NCI-H2081 treated with DMSO at 0.1 percent for 48 hours (cell line): ENCODE measurements around the gene VAPA.
"Not testable (repeated sequence)": the region's sequence is repeated elsewhere in the genome, so short reads cannot be mapped to it uniquely, and the experiment has no call there.

Experiments used
- DNase-seq: peaks from one replicate; lab custom pipeline; 2025; lab: John Stamatoyannopoulos, UW

The VAPA gene

DNA sequence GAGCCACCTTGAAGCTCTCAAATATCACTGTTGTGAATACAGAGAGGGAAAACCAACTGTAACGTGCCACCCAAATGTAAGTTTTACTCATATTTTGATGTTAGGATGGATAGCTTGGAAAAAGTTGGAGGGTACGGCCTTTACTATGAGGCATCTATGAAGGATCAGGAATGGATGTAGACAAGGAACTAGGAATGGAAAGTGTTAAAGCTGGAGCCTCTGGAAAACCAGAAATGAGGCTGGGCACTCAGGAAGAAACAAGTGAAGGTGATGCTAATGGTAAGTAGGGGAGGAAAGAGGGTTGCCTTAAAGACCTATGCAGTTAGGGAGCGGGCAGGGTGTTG is 27.8 kb upstream of the VAPA start:
- DNase-seq, result no peak

DNA sequence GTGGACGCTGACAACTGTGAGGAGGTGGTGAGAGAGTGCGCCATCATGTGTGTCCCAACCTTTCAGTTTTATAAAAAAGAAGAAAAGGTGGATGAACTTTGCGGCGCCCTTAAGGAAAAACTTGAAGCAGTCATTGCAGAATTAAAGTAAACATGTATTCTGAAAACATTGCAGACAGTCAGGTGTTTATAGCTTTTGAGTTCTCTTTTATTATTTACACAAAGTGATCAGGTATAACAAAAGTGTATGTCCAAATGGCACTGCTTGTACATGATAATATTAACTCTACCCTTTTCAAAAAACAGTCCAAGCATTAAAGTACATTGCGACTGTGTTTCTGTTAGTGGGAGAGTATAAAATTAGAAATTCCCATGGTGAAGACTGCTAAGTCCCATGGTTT is 25.8 kb upstream of the VAPA start:
- no peak for DNase-seq

DNA sequence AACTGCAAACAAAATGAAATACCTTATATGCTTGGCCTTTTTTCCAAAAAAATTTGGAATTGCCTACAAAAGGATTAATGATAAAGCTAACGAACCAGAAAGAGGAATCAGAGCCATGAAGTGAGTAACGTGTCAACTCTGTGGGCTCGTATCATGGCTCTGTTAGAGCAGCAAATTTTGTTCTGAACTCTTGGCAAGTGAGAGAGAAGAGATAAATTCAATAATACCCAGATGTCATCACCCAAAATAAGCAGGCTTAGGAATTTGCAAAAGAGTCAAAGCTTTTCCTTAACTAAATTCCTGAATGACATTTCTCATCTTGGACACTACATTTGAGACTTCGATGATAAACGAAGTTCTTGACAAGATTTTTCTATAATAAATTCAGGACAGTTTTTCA is 23.6 kb upstream of the VAPA start:
- DNase-seq, result no peak

DNA sequence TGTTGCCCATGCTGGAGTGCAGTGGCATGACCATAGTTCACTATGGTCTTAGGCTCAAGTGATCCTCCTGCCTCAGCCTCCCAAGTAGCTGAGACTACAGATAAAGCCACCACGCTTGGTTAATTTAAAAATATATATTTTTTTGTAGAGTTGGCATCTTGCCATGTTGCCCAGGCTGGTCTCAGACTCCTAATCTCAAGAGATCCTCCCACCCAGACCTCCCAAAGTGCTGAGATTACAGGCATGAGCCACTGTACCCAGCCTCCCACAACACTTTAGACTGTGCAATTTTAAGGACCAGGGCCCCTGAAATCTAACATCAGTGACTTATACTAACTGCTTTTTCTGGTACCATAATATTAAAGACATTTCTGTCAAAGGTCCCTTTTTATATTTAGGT is 22.9 kb upstream of the VAPA start:
- no peak for DNase-seq

DNA sequence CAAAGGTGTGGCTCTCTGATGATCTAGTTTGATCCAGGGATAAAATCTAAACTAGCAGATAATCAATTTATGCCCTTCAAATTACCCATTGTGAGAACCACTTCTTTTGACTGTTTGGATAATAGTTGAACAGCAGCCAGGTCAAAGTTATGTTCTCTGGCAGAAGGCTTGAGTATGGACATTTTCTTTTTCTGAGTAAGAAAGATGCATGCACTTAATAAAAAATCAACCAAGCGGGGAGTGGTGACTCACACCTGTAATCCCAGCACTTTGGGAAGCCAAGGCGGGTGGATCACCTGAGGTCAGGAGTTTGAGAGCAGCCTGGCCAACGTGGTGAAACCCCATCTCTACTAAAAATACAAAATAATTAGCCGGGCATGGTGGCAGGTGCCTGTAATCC is 22.3 kb upstream of the VAPA start:
- not testable (repeated sequence) for DNase-seq

DNA sequence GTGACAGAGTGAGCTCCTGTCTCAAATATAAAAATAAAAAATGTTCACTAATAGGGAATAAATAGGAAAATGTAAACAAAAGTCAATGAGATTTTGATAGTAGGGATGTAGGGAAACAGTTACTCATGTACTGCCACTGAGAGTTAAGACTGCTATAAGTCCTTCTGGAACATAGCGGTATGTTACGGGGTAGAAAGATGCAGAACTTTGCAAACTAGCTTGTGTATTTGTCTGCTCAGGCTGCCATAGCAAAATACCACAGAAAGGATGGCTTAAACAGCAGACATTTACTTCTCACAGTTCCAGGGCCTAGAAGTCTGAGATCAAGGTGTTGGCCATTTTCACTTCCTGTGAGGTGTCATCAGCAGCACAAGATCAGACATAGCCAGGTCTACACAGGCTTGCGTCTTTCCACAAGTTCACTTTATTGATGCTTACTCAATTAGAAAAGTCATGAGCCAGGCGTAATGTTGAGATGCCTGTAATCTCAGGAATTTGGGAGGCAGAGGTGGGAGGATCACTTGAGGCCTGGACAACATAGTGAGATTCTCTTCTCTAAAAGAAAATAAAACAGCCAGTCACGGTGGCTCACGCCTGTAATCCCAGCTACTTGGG is 19.3 kb upstream of the VAPA start:
- no peak for DNase-seq

DNA sequence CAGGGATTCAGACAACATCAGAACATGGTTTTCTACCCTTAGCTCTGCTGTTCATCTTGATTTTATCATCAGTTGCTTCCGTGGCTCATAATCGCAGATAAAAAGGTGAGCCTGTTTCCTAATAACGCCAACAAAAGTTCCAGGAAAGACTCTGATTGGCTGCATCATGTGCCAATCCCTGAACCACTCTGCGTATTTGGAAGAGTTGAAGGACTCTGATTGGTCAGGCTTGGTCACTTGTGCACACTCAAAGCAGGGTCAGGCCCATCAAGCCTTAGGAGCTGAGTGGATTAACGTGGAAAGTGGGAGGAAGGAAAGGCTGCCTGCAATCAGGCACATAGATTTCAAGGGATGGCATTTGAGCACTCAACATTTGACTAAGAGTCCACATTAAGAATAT is 16.7 kb upstream of the VAPA start:
- no peak for DNase-seq

DNA sequence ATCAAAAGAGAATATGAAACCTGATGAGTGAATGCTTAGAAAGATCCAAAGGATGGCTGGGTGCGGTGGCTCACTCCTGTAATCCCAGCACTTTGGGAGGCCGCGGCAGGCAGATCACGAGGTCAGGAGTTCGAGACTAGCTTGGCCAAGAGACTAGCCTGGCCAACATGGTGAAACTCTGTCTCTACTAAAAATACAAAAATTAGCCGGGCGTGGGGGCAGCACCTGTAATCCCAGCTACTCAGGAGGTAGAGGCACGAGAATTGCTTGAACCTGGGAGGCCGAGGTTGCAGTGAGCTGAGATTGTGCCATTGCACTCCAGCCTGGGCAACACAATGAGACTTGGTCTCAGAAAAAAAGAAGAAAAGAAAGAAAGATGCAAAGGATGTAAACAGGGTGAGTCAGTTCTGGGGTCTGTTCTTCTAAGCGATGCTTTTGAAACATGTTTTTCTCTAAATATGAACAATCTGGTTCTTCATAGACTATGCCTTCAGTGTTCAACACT is 16.0 kb upstream of the VAPA start:
- DNase-seq, result not testable (repeated sequence)

DNA sequence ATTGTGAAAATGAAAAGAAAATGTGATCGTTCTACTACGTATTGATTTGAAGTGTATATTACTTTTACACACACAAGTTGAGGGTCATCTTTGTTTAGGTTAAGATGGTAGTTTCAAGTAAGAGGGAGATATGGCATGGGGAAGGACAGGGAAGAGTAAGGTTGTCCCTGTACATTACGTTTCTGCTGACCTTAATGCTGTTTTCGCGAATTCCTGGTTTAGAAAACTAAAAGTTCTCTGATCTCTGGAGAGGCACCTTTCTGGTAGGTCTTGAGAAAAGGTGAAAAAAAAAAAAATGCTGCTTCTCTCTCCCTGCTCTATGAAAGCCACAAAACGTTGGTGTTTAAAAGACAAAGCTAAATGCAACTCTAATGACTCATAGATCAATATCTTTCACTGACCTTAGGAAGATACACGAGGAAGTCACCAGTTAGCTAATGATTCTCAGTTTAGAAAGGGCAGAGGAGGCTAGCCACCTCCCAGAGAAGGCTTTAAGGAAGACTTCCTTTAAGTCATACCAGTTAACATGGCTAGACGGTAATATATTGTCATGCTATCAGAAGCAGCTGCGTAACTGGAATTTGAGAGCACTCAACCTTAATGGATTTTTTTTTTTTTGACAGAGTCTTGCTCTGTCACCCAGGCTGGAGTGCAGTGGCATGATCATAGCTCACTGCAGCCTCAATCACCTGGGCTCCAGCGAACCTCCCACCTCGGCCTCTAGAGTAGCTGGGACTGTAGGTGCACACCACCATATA is 14.8 kb upstream of the VAPA start:
- no peak for DNase-seq

DNA sequence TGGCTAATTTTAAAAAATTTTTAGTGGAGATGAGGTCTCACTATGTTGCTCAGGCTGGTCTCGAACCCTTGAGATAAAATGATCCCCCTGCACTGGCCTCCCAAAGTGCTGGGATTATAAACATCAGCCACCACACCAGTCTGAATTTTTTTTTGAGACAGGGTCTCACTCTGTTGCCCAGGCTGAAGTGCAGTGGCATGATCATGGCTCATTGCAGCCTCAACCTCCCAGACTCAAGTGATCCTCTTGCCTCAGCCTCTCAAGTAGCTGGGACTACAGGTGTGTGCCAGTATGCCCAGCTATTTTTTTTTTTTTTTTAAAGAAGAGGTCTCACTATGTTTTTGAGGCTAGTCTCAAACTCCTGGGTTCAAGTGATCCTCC is 14.3 kb upstream of the VAPA start:
- not testable (repeated sequence) for DNase-seq

DNA sequence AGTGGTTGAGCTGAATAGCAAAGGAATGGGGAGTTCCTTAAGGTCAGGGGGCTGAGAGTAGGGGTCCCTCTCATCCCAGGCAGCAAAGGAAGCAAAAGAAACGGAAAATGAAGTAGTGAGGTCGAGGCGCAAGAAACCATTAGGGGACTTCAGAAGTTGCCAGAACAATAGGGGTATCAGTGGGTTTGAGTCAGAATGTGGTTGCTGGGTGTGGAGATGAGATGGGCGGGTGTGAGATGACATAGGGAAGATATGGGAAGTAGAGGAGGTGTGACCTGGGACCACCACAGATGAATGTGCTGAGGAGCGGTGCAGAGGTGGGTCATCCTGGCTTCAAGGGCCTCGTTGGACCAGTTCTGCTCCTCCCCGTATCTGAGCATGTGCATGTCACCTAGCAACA is 13.1 kb upstream of the VAPA start:
- no peak for DNase-seq

DNA sequence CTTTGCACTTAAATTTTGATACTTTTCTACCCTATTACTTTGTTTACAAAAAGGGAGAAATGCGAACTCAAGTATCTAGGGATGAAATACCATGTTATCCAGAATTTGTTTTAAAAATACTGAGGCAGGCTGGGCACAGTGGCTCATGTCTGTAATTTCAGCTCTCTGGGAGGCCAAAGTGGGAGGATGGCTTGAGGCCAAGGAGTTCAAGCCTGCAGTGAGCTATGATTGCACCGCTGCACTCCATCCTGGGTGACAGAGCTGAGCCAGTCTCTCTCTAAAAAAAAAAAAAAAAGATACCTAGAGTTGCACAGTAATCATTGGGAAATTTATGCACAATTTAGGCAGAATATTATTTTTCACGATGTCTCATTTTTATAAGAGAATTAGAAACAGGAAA is 12.4 kb upstream of the VAPA start:
- no peak for DNase-seq

DNA sequence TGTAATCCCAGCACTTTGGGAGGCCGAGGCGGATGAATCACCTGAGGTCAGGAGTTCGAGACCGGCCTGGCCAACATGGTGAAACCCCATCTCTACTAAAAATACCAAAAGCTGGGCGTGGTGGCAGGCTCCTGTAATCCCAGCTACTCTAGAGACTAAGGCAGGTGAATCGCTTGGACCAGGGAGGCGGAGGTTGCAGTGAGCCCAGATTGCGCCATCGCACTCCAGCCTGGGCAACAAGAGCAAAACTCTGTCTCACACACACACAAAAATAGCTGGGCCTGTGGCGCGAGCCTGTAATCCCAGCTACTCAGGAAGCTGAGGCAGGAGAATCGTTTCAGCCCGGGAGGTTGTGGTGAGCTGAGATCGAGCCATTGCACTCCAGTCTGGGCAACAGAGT is 11.6 kb upstream of the VAPA start:
- not testable (repeated sequence) for DNase-seq

DNA sequence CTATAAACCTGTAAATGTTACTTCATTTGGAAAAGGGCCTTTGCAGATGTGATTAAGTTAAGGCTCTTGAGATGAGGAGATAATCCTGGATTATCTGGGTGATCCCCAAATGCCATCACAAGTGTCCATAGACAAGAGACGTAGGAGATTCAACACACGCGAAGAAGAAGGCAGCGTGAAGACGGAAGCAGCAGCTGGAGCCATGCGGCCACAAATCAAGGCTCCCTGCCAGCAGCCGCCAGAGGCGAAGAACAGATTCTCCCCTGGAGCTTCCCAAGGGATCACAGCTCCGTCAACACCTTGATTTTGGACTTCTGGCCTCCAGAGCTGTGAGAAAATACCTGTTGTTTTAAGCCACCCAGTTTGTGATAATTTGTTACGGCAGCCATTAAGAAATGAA is 11.0 kb upstream of the VAPA start:
- DNase-seq, result no peak

DNA sequence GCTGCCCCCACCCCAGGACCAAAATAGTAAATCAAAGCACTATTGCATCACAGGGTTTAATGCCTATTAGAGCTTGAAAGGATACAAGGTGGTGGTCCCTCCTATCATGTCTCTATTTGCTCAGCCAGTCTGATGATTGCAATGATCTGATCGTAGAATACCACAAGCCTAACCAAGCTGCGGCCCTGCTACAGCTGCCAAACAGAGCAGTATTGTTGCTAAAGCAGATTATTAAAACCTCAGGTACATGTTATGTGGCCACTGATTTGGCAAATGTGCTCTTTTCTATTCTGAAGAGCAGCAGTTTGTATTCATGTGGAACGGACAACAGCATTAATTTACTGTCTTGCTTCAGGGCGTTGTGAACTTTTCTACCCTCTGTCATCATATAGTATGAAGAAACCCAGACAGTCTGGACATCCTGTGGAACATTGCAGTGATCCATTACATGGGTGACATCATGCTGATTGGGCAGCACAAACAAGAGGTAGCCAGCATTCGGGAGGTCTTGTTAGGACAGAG is 8.4 kb upstream of the VAPA start:
- no peak for DNase-seq

DNA sequence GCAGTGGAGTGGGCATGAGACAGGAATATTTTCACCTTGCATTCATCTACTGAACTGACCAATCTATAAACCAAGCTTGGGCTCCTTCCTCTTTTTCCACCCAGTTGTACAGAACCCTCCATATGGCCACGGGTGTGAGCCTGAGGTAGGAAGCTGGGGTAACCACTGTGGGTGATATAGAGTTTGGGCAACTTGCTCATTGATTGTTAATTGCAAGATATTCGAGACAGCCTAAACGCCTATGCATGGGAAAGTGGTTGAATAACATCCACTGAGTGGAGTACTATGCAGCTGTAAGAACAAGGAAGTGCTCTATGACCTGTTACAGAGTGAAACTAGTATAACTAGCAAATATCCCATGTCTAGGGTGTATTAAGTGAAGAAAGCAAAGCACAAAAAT is 7.3 kb upstream of the VAPA start:
- no peak for DNase-seq

DNA sequence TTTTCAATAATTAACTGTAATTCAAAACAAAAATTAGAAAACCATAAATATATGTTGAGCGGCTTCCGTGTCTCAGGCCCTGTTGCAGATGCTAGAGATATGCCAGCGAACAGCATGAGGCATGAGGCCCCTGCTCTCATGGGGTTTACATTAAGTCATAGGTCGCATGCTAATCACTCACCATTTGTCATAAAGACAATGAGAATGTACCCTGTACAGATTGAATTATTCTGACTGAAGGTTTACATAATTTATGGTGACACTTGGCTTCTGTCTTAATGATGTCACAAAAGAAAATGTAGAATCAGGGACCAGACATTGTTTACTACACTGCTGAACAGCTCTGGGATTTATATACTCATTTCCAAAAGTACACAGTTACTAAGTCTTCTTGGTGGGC is 5.9 kb upstream of the VAPA start:
- no peak for DNase-seq

DNA sequence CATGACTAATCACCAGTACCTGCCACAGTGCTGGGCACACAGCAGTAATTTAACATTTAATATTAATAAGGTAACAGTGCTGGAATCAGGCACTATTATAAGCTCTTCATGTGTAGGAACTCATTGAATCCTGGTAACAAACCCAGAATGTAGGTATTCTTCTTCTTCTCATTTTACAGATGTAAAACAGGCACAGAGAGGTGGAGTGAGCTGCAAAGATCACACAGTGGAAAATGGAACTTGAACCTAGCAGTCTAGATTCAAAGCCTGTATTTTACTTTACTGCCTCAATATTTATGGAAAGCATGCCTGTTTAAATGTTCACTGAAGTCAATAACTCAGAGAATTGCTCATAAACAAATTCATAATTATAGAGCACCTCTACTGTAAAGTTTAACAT is 3.7 kb upstream of the VAPA start:
- no peak for DNase-seq

DNA sequence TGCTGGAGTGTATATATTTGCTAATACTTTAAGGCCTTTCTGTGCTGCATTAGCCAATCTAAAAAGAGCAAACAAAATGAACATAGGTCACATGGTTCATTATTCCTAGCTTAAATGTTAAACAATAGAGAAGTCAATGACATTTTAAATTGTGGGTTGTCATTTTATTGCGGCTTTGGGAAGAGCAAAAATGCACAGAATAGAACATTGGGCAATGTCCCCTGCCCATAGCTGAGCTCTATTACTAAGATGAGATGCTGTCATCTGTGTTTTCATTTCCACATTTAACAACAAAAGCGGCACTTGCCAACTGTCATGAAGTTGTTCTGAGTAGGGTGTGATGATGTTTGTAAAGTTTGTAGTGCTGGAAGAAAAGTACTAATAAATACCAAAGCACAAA is 3.2 kb upstream of the VAPA start:
- DNase-seq, result no peak

DNA sequence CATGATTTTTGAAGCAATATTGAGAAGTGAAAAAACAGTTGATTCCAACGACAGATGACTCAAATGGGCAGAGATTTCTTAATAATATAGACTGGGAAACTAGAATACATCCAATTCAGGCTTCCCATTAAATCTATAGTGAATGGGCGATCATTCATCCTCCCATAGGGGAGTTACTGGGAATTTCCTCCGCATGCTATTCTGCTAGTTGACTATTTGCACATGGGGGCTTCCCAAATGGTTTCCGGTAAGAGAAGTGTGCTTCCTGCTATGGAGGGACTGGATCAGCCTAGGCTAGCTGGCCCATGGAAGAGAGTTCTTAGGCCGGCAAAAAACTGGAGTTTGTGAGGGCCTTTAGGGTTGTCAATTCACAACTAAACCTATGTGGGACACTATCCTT is 2.6 kb upstream of the VAPA start:
- no peak for DNase-seq

DNA sequence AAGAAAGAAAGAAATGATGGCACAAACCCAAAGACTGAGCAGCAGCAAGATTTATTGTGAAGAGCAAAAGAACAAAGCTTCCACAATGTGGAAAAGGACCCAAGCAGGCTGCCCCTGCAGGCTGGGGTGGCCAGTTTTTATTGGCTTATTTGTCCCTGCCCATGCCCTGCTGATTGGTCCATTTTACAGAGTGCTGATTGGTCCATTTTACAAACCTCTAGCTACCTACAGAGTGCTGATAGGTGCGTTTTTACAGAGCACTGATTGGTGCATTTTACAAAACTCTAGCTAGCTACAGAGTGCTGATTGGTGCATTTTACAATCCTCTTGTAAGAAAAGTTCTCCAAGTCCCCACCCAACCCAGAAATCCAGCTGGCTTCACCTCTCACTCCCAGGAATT is 1.5 kb upstream of the VAPA start:
- DNase-seq, result not testable (repeated sequence)

DNA sequence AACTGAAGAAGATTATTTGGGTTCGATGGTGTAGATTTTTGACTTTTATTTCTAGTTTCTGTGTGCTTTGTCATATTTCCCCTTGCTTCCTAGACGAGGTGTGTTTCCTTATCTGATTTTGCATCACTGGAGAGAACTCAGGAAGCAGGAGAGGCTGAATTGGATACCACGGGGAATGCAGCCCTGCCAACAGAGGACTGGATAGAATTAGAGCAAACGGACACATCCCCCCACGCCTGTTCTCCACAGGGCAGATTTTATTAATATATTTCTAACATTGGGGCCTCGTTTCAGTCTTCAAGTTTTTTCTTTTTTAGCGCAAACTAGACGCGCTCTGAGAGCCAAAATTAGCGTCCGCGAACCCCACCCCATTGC is 678 bp upstream of the VAPA start:
- DNase-seq, result no peak

DNA sequence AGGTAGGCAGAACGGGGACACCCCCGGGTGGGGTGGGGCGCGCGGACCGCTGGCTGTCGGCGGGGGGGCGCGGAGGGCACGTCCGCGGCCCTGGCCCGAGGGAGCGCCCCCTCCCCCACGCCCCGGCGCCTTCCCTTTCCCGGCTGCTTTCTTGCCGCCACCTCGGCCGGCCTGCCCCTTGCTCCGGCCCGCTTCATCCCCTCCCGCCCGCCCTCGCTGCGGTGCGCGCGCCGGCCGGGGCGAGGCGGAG is 443 bp downstream of the VAPA start:
- DNase-seq, result no peak

DNA sequence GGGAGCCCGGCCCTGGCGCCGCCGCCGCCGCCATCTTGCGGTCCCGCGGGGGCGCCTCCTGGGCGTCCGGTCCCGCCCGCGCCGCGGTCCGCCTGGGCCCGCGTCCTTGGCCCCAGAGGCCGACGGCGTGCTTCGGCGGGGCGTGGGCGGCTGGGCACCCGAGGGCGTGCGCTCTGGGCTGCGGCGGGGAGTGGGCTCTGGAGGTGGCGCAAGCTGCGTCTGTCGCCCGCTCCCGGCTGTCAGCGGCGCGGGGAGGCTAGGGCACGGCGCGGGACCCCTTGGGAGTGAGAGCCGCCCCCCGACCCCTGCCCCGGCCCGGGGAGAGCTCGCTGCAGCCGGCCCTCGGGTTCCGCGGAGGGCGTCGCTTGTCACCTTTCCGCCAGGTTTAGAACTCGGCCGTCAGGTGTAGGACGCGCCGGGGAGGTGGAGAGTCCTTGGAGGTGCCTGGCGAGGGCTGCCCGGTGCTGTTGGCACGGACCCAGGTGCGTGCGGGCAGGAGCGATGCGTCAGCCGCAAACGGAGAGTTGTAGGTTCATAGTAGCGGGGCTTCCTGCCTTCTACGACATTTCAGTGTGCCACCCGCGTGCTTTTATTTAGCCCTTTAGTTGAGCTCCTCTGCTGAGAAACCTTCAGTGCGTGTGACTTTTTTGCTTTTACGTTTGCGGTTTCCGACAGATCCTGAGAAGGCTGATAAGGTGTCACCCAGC is 921 bp downstream of the VAPA start:
- DNase-seq, result no peak
